ENCODE results near the gene TMEM255A. TPM values are rescaled to one million over a fixed set of nuclear protein-coding genes. Genes with fewer than 3 reads are reported as not detected.

TMEM255A gene
- total RNA-seq, 4 donors from 2014 or later, result 0.20 to 2.9 (median 0.67) TPM; not detected in 1

DNA sequence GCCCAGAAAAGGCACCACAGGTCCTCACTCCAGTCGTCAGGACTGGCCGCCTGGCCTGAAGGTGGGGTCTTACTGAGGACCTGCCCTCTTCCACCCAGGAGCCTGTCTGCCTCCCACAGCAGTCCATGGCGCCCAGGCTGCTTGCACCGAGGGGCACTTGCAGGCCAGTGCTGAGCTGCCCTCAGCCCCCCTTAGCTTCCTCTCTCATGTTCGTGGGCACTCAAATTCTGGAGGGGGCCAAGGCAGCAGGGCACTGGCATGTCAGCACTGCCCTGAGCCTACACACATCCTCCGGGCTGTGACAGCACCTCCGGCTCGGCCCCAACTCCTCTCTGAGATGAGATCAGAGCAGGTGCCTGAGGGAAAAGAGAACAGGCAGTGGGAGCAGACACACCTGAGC, 87.9 kb downstream of the TMEM255A start:
- H3K4me1 ChIP-seq, result no peaks in the 10 kb centered on the region
- H3K4me3 ChIP-seq (replicated peaks in 1 of 3), result no peak overlapping the region
- intact Hi-C loops (cut with DNase I), result no loop called here
- H3K9me3 ChIP-seq, result no peaks in the 10 kb centered on the region
- no peak overlapping the region for H3K27ac ChIP-seq
- WGBS, 2 donors, result no CpG with 5 or more reads among the region's 8 CpGs
- no peaks in the 10 kb centered on the region for H3K27me3 ChIP-seq
- H3K36me3 ChIP-seq, result no peaks in the 10 kb centered on the region
- DNase-seq, result no peak
- TF ChIP-seq, protein P1, sequence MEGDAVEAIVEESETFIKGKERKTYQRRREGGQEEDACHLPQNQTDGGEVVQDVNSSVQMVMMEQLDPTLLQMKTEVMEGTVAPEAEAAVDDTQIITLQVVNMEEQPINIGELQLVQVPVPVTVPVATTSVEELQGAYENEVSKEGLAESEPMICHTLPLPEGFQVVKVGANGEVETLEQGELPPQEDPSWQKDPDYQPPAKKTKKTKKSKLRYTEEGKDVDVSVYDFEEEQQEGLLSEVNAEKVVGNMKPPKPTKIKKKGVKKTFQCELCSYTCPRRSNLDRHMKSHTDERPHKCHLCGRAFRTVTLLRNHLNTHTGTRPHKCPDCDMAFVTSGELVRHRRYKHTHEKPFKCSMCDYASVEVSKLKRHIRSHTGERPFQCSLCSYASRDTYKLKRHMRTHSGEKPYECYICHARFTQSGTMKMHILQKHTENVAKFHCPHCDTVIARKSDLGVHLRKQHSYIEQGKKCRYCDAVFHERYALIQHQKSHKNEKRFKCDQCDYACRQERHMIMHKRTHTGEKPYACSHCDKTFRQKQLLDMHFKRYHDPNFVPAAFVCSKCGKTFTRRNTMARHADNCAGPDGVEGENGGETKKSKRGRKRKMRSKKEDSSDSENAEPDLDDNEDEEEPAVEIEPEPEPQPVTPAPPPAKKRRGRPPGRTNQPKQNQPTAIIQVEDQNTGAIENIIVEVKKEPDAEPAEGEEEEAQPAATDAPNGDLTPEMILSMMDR (IDR thresholded peaks at IDR 0.05), result no peak
- no peak for TF ChIP-seq POLR2A (IDR thresholded peaks at IDR 0.05)

DNA sequence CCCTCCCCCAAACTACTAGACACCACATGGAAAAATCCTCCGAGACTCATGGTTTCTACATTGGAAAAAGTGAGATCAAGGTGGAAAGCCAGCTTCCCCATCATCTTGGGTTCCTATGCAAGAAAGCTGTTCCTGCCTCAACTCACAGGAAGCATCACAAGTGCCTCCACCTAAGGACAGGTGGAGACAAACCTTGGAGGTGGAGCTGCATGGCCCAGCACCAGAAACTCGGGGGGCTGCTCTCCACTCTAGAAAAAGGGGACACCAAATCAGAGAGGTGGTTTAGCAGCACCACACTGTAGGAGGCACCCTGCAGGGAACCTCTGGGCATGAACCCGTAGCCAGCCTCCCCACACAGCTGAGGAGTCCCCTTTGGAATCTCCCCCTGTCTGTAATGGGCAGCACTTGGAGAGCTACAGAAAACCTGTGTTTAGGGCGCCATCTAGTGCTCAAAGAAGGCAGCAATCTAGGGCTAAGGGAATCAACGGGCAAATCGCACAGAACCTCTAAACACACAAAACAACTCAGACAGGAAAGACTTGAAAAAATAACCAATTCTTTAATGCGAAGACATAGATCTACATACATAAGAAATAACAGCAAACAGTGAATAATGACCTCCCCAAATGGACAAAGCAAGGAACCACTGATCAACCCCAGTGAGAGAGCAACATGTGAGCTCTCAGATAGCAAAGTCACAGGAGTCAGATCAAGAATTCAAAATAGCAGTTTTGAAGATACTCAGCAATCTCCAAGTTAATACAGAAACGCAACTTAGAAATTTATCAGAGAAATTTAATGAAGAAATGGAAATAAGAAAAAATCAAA, 97.6 kb downstream of the TMEM255A start:
- intact Hi-C loops (cut with DNase I), result no loop called here
- Histone ChIP-seq H3K27me3 (no peaks in the 10 kb centered on the region), H3K36me3 (no peaks in the 10 kb centered on the region), H3K4me3 (replicated peaks in 1 of 3) (no peak overlapping the region), H3K27ac (no peak overlapping the region), H3K4me1 (no peaks in the 10 kb centered on the region), H3K9me3 (no peaks in the 10 kb centered on the region)
- TF ChIP-seq, protein P1 (IDR thresholded peaks at IDR 0.05), result peak; percentile 27 to 67 (median 58)
- no peak for TF ChIP-seq POLR2A (IDR thresholded peaks at IDR 0.05)
- WGBS, 2 donors, result 19 to 31% methylated on average over 6 to 7 of the region's 8 CpGs
- DNase-seq, result peak; percentile 54 to 63

Other genes with a start within 250 kb of the TMEM255A start
- under 1 TPM in 1 of 4 donors, not detected in 3; 0.13 TPM for gene RHOXF2B, start 233.8 kb downstream of the TMEM255A start, total RNA-seq
- gene RHOXF1, start 195.5 kb downstream of the TMEM255A start, total RNA-seq, result not detected
- gene RHOXF2, start 152.8 kb downstream of the TMEM255A start, total RNA-seq, result not detected
- gene ZBTB33, start 60.6 kb downstream of the TMEM255A start, total RNA-seq, result 10 to 100 TPM; 18.4 to 23.5 (median 20.8) TPM
- gene ATP1B4, start 50.6 kb upstream of the TMEM255A start, total RNA-seq, result under 1 TPM in 1 of 4 donors, not detected in 3; 0.11 TPM
- gene LAMP2, start 157.8 kb upstream of the TMEM255A start, total RNA-seq, result 100 to 1,000 TPM; 189 to 225 (median 205) TPM
- gene CUL4B, start 249.5 kb upstream of the TMEM255A start, total RNA-seq, result 10 to 100 TPM; 34.4 to 54.4 (median 42.2) TPM